ENCODE data around the gene ZBTB34.

The ZBTB34 gene

GRCh38 chr9:126932871-126933321, 72.5 kb downstream of the ZBTB34 start:
- DNase-seq, result no peak

DNA sequence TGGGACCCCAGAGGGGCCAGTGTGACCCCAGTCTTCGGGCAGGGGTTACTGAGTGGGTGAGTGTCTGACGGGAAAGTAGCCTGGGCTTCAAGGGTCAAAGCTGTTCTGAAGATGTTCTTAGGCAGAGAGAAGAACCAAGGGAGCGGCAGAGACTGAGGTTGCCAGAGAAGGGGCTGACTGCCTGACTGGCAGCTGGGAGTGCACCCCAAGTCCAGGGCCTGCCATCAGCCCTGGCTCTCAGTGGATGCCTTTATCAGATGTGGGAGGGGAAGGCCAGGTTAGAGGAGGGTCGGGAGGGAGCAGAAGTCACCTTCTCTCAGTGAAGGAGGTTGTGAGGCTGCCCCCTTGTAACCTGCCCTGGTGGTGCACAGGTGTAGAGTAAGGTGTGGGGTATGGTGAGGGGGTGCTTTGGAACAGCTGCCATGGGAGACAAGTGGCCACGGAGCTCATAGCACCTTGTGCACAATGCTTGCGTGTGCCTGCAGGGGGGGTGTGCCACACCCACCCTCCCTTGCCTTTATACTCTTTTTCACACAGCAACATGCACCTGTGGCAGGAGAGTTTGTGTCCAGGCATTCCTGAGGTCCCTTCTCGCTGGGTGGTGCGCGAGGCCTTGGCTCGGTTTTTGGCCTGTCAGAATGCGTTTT, 73.0 kb downstream of the ZBTB34 start:
- no peak for DNase-seq

DNA sequence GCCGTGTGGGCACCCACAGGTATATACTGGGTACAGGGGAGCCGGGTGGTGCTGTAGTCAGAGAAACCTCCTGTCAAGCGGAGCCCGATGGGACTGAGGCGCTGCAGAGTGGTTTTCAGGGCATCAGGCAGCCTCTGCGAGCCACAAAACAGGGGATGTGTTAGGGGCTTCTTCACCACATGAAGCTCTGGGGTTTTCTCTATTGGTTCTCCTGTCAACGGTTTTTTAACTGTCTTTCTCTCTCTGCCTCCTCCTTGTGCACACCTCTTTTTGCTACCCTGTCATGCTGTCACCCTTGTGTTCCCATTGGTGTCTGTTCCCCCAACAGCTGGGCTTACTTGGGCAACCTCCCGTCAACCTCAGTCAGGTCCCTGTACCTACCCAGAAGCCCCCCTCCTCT, 74.0 kb downstream of the ZBTB34 start:
- no peak for DNase-seq
